ENCODE data around the gene GAS6.

DNA sequence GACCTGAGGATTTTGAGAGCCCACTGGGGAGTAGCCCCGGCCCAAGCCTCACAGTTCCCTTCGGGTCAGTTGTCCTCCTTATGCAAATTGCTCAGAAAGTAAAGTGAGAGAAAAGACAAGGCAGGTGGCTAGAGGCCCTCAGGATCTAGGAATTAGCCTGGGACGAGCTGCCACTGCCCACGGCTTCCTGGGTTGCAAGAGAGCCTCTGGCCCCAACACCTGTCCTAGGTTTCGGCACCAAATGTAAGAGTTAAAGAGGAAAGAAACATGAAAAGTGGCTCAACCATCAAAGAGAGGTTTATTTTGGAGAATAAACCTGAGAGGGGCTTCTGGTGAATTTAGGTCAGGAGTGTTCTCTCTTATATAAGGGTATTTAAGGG, 79.2 kb downstream of the GAS6 start:
- TF ChIP-seq, protein P1, sequence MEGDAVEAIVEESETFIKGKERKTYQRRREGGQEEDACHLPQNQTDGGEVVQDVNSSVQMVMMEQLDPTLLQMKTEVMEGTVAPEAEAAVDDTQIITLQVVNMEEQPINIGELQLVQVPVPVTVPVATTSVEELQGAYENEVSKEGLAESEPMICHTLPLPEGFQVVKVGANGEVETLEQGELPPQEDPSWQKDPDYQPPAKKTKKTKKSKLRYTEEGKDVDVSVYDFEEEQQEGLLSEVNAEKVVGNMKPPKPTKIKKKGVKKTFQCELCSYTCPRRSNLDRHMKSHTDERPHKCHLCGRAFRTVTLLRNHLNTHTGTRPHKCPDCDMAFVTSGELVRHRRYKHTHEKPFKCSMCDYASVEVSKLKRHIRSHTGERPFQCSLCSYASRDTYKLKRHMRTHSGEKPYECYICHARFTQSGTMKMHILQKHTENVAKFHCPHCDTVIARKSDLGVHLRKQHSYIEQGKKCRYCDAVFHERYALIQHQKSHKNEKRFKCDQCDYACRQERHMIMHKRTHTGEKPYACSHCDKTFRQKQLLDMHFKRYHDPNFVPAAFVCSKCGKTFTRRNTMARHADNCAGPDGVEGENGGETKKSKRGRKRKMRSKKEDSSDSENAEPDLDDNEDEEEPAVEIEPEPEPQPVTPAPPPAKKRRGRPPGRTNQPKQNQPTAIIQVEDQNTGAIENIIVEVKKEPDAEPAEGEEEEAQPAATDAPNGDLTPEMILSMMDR (IDR thresholded peaks at IDR 0.05), result no peak
- no peak for TF ChIP-seq POLR2A (IDR thresholded peaks at IDR 0.05)

Data from uterus (tissue), 2 donors.